Adrenal gland (tissue), 12 donors: ENCODE data around the gene ABLIM2. TPM values are rescaled to one million over a fixed set of nuclear protein-coding genes. Genes with fewer than 3 reads are reported as not detected.

Experiments
- DNase-seq, 7 donors: peaks; one replicate each; pipeline ENCODE4 v3.0.0-alpha.2; 2019 to 2020
- H3K27ac ChIP-seq, 5 donors: fragments of 200-600 bp; sonication (generic) in 4 of 5; 1 replicate in 3 of 5; 2 replicates in 2 of 5; pipeline versions ENCODE4 v1.5.1 to v1.8.0; 2016 to 2020; ENCODE audit warnings: mild to moderate bottlenecking in 1 of 5
- H3K27me3 ChIP-seq: fragments of 200-600 bp; 2 replicates; pipeline ENCODE4 v1.8.0; 2021
- H3K36me3 ChIP-seq, 2 donors: fragments of 200-600 bp; replicated peaks in 1 of 2; 1 replicate in 1 of 2; 2 replicates in 1 of 2; pipeline versions ENCODE4 v1.5.1 to v1.8.0; 2018 to 2022
- H3K4me1 ChIP-seq, 2 donors: fragments of 200-600 bp; replicated peaks in 1 of 2; 1 replicate in 1 of 2; 2 replicates in 1 of 2; pipeline versions ENCODE4 v1.5.1 to v1.8.0; 2018 to 2021
- H3K4me3 ChIP-seq, 4 donors: fragments of 200-600 bp; sonication (generic) in 3 of 4; one replicate each; pipeline ENCODE4 v1.5.1; 2016 to 2018
- H3K9me3 ChIP-seq, 3 donors: fragments of 200-600 bp; sonication (generic) in 1 of 3; replicated peaks in 1 of 3; 1 replicate in 2 of 3; 2 replicates in 1 of 3; pipeline versions ENCODE4 v1.5.1 to v1.8.0; 2016 to 2021
- POLR2A ChIP-seq, 2 donors: fragments of 450-650 bp; IDR thresholded peaks; one replicate each; pipeline ENCODE4 v1.6.1; 2017; ENCODE audit warnings: antibody characterized with exemption in 2 of 2, mild to moderate bottlenecking in 2 of 2, moderate library complexity in 1 of 2
- WGBS, 4 donors: extraction: QIAGEN DNeasy Blood & Tissue Kit in 2 of 4; methylation state at CpG; one replicate each; pipeline versions ENCODE4 v1.1.5 to v1.1.7; 2013 to 2017; 5-methylcytosine and 5-hydroxymethylcytosine counted together
- intact Hi-C, 2 donors: fragments of 100-400 bp; cut with DNase I; formaldehyde crosslinking; loops; one replicate each; pipeline versions ENCODE4 v1.14.1 to v1.15.0; 2022 to 2023
- polyA plus RNA-seq, 3 donors: library from polyadenylated mRNA; stranded (reverse); fragments of 200-250 nt in 2 of 3; fragments of 350-450 nt in 1 of 3; fragmentation: Illumina TruSeq in 1 of 3; extraction: RNeasy Lipid Tissue Mini Kit (QIAGEN cat#74804) in 1 of 3; gene quantifications; one replicate each; pipeline ENCODE4 v1.2.3, GENCODE V29; 2013 to 2014
- total RNA-seq, 9 donors: library from RNA; depleted of rRNA in 4 of 9; stranded (reverse); fragments of >200 nt in 4 of 9; fragments of 120-200 nt in 1 of 9; fragmentation: NEBNext Ultra II Directional in 1 of 9; extraction: Animal tissue kit (Norgen Biotek cat#: 25700) in 1 of 9; gene quantifications; one replicate each; pipeline versions ENCODE4 v1.1.0 to v1.2.4, GENCODE V29; 2013 to 2023
- TF ChIP-seq, protein P1 (sequence below), 6 experiments: fragments of 450-650 bp in 4 of 6; fragments of 200-600 bp in 2 of 6; sonication (generic) in 1 of 6; IDR thresholded peaks; 1 replicate in 5 of 6; 2 replicates in 1 of 6; pipeline versions ENCODE4 v1.5.1 to v1.8.0; 2016 to 2021; ENCODE audit warnings: antibody characterized with exemption in 6 of 6, mild to moderate bottlenecking in 2 of 6, moderate library complexity in 1 of 6
- donor health status: healthy with polysubstance abuse.
- donor health status: Bipolar disorder and iron deficiency.
- donor health status: DM: yes; HTN: yes; CAD: no.
- donor health status: DM: no; HTN: no; CAD: no.
- donor health status: DM: no; HTN: no; CAD: no.
- donor health status: DM: yes; HTN: yes; CAD: no.

ABLIM2 gene
- total and polyA plus RNA-seq, 12 donors, result 5.8 to 31.2 (median 14.6) TPM

DNA sequence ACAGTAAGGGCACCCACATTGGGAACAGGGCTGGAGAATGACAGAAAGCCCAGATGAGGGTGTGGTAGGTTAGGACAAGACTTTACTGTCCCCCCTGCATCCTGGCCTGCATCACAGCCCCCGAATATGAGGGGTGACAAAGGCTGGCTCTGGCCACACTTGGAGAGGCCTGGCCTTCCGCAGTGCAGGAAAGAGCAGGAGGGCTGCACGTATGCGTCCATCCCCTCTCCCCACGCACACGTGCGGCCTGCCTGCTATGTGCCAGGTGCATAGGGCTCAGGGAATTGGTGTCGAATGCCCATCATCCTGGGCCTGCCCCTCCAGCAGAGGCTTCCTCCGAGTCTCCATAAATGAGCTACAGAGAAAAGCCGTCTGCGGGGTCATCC is 80.5 kb downstream of the ABLIM2 start:
- Histone ChIP-seq H3K36me3 (no peaks in the 10 kb centered on the region), H3K9me3 (no peaks in the 10 kb centered on the region), H3K4me3 (no peak overlapping the region), H3K4me1 (no peaks in the 10 kb centered on the region), H3K27ac (no peak overlapping the region), H3K27me3 (no peaks in the 10 kb centered on the region)
- WGBS, 4 donors, result 83 to 93% (median 85%) methylated on average over 6 to 11 of the region's 11 CpGs
- DNase-seq, result no peak
- intact Hi-C loops, result no loop called here
- TF ChIP-seq, protein P1, sequence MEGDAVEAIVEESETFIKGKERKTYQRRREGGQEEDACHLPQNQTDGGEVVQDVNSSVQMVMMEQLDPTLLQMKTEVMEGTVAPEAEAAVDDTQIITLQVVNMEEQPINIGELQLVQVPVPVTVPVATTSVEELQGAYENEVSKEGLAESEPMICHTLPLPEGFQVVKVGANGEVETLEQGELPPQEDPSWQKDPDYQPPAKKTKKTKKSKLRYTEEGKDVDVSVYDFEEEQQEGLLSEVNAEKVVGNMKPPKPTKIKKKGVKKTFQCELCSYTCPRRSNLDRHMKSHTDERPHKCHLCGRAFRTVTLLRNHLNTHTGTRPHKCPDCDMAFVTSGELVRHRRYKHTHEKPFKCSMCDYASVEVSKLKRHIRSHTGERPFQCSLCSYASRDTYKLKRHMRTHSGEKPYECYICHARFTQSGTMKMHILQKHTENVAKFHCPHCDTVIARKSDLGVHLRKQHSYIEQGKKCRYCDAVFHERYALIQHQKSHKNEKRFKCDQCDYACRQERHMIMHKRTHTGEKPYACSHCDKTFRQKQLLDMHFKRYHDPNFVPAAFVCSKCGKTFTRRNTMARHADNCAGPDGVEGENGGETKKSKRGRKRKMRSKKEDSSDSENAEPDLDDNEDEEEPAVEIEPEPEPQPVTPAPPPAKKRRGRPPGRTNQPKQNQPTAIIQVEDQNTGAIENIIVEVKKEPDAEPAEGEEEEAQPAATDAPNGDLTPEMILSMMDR (IDR thresholded peaks at IDR 0.05), result no peak
- TF ChIP-seq POLR2A (IDR thresholded peaks at IDR 0.05), result no peak

DNA sequence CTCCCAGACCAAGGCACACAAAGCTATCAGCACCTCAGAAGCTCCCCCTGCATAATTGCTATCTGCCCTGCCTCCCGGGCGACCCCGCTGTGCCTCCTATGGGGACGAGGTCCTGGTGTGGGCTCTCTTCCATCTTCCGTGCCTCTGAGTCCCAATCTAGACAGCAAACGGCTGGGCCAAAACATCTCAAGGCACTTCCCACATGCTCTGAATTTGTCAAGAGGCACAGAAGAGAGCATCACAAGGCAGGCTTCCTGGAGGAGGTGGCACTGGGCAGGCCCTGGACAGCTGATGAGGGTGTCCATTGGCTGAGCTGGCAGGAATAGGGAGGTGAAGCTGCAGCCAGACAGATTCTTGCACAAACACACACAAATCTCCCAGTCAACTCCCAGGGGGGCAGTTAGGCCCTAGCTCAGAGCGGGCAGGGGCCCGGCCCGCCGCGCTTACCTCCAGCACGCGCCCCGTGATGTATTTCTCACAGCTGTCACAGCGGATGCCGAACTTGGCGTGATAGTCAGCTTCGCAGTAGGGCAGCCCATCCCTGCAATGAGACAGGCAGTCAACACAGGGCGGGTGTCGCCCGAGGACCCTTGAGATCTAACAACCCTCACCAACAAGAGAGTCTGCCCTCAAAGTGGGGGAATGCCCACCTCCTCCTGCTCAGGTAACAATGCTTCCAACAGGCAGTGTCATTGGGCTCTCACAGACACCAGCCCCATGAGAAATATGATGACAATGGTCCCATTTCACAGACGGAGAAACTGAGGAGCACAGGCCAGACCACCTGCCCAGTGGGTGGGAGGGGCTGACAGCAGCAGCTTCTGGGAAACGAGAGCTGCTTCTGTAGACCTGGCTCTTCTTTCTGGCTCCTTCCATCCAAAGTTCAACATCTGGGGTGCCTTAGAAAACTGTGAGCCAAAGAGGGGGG is 81.2 kb downstream of the ABLIM2 start:
- no peak overlapping the region for H3K27ac ChIP-seq
- no peak overlapping the region for H3K4me3 ChIP-seq
- 88 to 91% (median 90%) methylated on average over 13 to 23 of the region's 23 CpGs for WGBS, 4 donors
- no peaks in the 10 kb centered on the region for H3K36me3 ChIP-seq
- no peaks in the 10 kb centered on the region for H3K27me3 ChIP-seq
- intact Hi-C loops, result no loop called here
- no peak for DNase-seq
- H3K9me3 ChIP-seq, result no peaks in the 10 kb centered on the region
- no peaks in the 10 kb centered on the region for H3K4me1 ChIP-seq
- TF ChIP-seq POLR2A (IDR thresholded peaks at IDR 0.05), result no peak
- TF ChIP-seq, protein P1 (IDR thresholded peaks at IDR 0.05), result no peak

- Histone ChIP-seq H3K36me3 (no peaks in the 10 kb centered on the region), H3K27me3 (no peaks in the 10 kb centered on the region), H3K4me3 (no peak overlapping the region), H3K9me3 (no peaks in the 10 kb centered on the region), H3K4me1 (no peaks in the 10 kb centered on the region), H3K27ac (no peak overlapping the region)
- 74 to 84% (median 78%) methylated on average over 5 to 7 of the region's 7 CpGs; no CpG with 5 or more reads in 1 of the 4 donors for WGBS, 4 donors
- TF ChIP-seq, protein P1 (IDR thresholded peaks at IDR 0.05), result no peak
- no peak for TF ChIP-seq POLR2A (IDR thresholded peaks at IDR 0.05)
- intact Hi-C loops, result no loop called here
- DNase-seq, result no peak
Observed at GRCh38 chr4:8076023-8076422, 82.6 kb downstream of the ABLIM2 start.

DNA sequence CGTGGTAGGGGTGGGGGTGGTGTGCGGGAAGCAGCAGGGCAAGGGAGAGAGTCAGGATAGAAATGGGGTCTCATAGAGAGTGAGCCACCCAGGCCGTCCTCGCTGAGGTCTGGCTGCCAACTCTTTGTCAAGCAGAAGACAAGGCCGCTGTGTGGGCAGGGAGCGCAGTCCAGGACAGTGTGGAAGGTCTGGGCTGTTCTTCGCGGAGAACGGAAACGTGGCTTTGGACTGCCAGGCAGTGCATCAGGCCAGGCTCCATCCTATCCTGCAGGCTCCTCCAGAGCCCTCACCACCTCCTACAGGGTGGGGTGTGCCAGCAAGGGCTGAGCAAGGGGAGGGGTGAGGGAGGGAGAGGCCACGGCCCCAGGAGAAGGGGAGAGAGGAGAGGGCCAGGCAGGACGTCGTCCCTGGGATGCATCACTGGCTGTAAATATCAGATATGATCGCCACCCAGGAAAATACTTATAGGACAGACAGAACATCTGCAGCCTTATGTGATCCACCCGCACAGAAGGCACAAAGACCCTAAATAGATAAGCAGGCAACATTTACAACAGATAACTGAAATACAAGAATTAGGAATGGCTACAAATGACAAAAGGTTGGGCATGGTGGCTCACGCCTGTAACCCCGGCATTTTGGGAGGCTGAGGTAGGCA is 85.3 kb downstream of the ABLIM2 start:
- Histone ChIP-seq H3K9me3 (no peaks in the 10 kb centered on the region), H3K4me3 (no peak overlapping the region), H3K27ac (no peak overlapping the region), H3K4me1 (no peaks in the 10 kb centered on the region), H3K36me3 (no peaks in the 10 kb centered on the region), H3K27me3 (no peaks in the 10 kb centered on the region)
- intact Hi-C loops, result no loop called here
- no peak for DNase-seq
- TF ChIP-seq, protein P1 (IDR thresholded peaks at IDR 0.05), result no peak
- TF ChIP-seq POLR2A (IDR thresholded peaks at IDR 0.05), result no peak
- WGBS, 4 donors, result 62 to 89% (median 81%) methylated on average over 16 to 17 of the region's 17 CpGs
